ENCODE data around the gene ANP32D.
"Not testable (repeated sequence)": the region's sequence is repeated elsewhere in the genome, so short reads cannot be mapped to it uniquely, and the experiment has no call there.

ANP32D gene

DNA sequence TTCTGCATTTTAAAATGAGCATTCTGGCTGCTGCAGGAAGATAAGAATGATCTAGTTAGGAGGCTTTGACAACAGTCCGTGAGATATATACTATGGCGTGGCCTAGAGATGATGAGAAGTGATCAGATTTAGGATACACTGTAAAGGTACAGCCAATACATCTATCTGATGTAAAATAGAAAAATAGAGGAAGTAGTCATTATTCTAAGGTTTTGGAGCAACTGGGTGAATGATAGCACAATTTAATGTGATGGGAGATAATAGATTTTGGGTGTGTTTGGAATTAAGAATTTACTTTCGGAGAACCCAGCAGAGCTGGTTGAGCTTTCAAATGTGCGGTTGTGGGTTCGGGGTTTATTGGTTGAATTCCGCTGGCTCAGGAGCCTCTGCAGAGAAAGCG, at the start of gene ANP32D:
Gene ANP32D, plus strand, starts transcription at position 301 of the 400 bp plus-strand sequence. CDS start 106 bp downstream, outside the sequence.
- no peak for DNase-seq (ENCODE audit: low spot score)

DNA sequence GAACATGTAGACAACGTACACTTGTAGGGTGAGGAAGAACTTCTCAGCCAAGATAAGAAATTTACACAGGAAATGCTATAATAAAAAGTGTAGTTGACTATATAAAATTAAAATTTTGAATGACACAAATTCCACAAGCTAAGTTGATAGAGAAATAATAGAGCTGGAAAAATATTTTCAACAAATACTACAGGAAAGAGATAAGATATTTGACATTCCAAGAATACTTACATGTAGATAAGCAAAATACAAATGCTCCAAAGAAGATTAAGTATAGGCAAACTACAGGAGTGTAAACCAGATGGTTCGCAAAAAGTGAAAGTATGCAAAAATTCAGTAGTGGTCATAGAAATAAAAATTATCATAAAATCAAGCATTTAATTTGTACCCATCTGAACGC, 49.2 kb upstream of the ANP32D start:
- no peak for DNase-seq (ENCODE audit: low spot score)

DNA sequence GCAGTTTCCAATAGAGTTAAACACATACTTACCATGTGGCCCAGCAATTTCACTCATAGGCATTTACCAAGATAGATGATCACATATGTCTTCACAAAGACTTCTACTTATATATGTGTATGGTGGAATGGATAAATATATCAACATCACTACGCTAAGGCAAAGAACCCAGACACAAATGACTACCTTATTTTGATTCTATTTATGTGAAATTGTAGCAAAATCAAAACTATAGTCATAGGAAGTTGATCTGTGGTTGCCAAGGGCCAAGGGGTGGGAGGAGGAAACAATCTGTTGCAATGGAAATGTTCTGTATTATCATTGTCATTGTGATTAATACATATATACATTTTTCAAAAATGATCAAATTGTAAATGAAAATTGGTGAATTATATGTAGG, 47.7 kb upstream of the ANP32D start:
- DNase-seq (ENCODE audit: low spot score) = no peak

DNA sequence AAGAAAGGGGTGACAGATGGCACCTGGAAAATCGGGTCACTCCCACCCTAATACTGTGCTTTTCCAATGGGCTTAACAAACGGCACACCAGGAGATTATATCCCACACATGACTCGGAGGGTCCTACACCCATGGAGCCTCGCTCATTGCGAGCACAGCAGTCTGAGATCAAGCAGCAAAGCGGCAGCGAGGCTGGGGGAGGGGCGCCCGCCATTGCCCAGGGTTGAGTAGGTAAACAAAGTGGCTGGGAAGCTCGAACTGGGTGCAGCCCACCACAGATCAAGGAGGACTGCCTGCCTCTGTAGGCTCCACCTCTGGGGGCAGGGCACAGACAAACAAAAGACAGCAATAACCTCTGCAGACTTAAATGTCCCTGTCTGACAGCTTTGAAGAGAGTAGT, 38.3 kb upstream of the ANP32D start:
- not testable (repeated sequence) for DNase-seq (ENCODE audit: low spot score)

DNA sequence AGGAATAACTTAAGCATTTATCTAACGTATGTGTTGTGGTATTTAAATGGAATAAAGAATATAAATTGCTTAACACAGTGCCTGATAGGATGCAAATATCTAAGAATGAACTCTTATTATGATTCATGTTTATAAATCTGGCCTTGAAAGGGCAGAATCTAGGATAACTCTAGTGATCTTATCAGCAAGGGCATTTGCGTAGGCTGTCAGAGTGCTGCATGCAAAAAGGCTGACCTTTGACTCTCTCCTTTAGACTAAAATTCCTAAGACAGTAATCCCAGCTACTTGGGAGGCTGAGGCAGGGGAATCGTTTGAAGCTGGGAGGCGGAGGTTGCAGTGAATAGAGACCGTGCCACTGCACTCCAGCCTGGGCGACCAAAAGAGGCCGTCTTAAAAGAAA, 31.3 kb upstream of the ANP32D start:
- no peak for DNase-seq (ENCODE audit: low spot score)

DNA sequence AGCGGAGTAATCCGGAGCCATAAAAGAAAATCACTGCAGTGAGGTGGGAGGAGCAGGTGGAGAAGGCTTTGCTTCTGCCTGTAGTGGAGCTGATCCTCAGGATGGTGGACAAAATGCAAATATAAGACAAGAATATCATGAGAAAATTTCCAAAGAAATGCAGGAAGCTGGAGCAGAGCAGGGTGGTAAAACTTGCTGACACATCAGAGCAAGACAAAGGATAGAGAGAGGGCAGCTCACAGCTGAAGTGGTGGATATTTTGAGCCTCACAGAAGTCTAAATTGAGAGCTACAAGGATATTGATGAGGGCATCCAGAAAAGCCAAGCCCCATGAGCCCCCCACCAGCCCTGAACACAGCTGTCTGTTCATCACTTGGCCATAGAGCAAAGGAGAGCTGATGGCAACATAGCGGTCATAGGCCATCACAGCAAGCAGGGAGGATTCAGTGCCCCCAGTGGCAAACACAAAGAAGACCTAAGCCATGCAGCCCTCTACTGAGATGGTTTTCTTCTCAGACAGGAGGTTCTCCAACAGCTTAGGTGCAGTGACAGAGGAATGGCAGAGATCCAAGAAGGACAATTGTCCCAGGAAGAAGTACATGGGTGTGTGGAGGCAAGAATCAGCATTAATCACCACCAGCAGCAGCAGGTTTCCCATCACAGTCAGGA, 30.0 kb upstream of the ANP32D start:
- DNase-seq (ENCODE audit: low spot score) = no peak

DNA sequence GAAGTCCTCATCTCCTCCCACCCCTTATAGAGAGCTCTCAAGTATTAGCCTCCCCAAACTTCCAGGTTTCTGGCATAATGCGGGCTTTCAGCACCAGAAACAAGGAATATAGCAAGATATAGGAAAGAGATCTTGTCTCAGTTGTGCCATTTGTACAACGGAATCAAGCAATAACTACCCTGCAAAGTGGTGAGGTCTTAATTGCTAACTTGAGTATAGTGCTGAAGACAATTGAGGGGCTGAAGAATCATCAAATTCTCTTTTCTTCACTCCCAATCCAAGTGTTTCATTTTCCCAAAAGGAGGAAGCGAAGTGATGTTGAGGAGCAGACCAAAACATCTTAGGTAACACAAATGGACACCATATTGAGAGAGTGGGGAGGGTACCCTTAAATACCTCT, 26.8 kb upstream of the ANP32D start:
- no peak for DNase-seq (ENCODE audit: low spot score)

DNA sequence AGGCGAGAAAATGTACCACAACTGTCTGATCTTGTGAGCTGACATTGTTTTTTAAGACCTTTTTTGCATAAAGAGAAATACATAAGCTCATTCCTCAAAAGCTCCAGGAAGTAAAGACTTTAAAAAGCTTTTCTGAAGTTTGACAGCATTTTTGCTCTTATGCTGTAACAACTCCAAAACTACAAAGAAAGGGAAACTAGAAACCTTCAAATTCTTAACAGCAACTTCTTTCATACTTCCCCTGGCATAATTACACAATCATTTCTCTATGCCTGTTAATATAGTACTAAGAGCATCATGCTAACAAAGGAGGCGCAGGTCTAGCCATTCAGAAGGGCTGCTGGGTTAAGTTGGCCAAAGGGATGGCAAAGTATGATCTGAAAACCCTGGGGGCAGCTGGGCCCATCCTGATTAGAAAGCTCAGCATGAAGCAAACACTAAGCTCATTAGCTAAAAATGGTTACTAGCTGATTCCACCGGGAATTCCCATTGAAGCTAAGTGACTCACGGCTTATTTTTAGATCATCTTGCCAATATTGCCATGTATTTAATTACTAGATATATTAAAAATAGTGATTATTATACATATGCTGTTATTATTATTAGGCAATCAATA, 26.1 kb upstream of the ANP32D start:
- no peak for DNase-seq (ENCODE audit: low spot score)

DNA sequence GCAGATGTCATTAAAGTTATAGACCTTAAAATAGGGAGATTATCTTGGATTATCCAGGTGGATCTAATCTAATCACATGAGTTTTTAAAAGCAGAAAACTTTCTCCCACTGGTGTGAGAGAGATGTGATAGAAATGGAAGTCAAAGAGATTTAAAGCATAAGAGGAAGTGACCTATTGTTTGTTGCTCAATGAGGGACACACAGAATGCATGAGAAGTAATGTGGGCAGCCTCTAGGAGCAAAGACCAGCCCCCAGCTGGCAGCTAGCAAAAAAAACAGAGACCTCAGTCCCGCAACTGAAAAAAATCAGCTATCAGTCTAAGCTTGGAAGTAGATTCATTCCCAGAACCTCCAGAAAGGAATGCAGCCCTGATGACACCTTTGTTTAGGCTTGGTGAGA, 24.6 kb upstream of the ANP32D start:
- DNase-seq (ENCODE audit: low spot score) = no peak

DNA sequence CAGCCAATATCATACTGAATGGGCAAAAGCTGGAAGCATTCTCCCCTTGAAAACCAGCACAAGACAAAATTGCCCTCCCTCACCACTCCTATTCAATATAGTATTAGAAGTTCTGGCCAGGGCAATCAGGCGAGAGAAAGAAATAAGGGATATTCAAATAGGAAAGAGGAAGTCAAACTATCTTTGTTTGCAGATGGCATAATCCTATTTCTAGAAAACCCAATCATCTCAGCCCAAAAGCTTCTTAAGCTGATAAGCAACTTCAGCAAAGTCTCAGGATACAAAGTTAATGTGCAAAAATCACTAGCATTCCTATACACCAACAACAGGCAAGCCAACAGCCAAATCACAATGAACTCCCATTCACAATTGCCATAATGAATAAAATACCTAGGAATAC, 21.0 kb upstream of the ANP32D start:
- DNase-seq (ENCODE audit: low spot score) = no peak

DNA sequence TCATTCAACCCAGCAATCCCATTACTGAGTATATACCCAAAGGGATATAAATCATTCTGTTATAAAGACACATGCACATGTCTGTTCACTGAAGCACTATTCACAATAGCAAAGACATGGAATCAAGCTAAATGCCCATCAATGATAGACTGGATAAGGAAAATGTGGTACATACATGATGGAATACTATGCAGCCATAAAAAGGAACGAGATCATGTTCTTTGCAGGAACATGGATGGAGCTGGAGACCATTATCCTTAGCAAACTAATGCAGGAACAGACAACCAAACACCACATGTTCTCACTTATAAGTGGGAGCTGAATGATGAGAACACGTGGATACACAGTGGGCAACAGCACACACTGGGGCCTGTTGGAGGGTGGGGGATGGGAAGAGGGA, 19.4 kb upstream of the ANP32D start:
- not testable (repeated sequence) for DNase-seq (ENCODE audit: low spot score)

DNA sequence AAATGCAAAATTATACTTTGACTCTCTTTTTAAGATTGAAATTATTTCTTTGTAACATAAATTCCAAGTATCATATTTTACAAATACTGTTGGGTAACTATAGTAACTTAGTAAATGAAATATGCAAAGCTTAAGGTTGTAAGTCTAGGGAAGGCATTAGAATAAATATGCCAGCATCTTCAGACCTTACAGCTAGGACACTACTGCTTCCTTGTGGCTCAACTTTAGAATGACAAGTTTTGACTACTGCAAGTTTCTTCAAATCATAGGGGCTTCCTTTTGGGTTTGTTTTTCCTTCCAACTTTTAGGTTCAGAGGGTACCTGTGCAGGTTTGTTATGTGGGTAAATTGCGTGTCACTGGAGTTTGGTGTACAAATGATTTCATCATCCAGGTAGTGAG, 17.7 kb upstream of the ANP32D start:
- DNase-seq (ENCODE audit: low spot score) = peak; percentile 27

DNA sequence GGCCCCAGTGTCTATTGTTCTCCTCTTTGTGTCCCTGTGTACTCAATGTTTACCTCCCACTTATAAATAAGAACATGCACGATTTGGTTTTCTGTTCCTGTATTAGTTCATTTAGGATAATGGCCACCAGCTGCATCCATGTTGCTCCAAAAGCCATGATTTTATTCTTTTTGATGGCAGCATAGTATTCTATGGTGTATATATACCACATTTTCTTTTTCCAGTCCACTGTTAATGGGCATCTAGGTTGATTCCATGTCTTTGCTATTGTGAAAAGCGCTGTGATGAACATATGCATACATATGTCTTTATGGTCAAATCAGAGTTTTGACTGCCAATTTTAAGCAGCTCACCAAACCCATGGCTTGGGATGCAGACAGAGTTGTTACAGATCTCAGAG, 17.2 kb upstream of the ANP32D start:
- DNase-seq (ENCODE audit: low spot score) = no peak

DNA sequence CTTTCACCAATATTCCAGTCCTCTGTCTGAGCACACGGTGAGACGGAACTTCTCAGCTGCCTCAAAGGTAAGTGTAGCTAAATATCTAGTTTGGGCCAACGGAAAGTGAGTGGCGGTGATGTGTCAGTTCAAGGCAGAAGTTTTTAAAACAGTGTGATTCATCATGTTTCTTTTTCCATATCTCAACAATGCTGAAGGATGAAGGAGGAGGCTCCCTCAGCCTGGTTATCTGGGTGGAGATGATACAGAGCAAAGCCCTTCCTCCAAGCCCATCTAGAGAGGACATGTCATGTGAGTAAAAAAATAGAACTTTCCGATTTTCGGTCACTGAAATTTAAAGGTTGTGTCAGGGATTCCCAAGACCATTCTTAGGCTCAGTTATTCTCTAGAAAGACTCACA, 13.1 kb upstream of the ANP32D start:
- DNase-seq (ENCODE audit: low spot score) = no peak

DNA sequence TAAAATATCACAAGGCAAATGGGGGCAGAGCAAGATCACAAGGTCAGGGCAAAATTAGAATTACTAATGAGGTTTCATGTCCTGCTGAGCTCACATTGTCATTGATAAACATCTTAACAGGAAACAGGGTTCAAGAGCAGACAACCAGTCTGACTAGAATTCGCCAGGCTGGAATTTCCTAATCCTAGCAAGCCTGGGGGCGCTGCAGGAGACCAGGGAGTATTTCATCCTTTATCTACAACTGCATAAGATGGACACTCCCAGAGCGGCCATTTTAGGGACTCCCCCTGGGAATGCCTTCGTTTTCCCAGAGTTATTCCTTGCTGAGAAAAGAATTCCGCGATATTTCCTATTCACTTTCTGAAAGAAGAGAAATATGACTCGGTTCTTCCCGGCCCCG, 3.3 kb upstream of the ANP32D start:
- not testable (repeated sequence) for DNase-seq (ENCODE audit: low spot score)

DNA sequence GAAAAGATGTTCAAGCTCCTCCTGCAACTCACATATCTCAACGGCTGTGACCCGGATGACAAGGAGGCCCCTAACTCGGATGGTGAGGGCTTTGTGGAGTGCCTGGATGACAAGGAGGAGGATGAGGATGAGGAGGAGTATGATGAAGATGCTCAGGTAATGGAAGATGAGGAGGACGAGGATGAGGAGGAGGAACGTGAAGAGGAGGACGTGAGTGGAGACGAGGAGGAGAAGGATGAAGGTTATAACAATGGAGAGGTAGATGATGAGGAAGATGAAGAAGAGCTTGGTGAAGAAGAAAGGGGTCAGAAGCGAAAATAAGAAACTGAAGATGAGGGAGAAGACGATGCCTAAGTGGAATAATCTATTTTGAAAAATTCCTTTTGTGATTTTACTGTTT, 702 bp downstream of the ANP32D start:
- no peak for DNase-seq (ENCODE audit: low spot score)

DNA sequence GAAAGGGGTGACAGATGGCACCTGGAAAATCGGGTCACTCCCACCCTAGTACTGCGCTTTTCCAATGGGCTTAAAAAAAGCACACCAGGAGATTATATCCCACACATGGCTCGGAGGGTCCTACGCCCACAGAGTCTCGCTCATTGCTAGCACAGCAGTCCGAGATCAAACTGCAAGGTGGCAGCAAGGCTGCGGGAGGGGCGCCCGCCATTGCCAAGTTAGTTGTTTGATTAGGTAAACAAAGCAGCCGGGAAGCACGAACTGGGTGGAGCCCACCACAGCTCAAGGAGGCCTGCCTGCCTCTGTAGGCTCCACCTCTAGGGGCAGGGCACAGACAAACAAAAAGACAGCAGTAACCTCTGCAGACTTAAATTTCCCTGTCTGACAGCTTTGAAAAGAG, 2.1 kb downstream of the ANP32D start:
- not testable (repeated sequence) for DNase-seq (ENCODE audit: low spot score)

DNA sequence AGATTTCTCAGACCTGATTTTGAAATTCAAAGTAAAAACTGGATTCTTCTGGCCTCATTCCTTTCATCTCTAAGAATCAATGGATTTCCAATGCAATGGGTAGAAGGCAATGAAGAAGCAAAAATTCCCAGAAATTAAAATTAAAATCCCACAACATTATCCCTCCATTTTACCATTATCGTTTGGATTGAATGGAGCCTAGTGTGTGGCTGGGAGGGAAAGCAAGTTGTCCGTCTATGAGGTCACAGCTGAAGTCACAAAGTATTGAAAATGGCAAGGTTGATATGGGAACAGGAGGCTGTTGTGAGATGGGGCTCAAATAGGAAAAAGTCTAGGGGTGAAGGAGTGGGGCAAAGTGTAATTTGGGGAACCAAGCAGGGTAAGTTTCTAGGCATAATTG, 9.8 kb downstream of the ANP32D start, which contains the start of gene C12orf54:
Gene C12orf54, plus strand, starts transcription at position 301 of the 400 bp plus-strand sequence. CDS start 799 bp downstream, outside the sequence.
- no peak for DNase-seq (ENCODE audit: low spot score)

DNA sequence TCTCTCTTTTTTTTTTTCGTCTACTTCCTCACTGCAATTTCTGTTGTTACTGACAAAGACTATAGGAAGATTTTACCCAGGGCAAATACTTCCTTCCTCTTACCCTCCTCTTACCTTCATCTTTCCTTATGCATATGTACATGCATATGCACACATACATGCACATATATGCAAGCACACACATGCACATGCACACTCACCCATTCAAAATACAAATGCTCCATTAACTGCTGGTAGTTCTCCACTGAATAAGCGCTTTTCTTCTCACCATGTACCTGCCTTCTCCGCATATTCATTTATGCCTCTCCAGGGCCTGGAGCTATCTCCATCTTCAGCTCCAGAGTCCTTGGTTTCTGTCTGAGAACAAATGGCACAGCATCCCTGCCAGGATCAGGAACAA, 10.6 kb downstream of the ANP32D start:
- no peak for DNase-seq (ENCODE audit: low spot score)

DNA sequence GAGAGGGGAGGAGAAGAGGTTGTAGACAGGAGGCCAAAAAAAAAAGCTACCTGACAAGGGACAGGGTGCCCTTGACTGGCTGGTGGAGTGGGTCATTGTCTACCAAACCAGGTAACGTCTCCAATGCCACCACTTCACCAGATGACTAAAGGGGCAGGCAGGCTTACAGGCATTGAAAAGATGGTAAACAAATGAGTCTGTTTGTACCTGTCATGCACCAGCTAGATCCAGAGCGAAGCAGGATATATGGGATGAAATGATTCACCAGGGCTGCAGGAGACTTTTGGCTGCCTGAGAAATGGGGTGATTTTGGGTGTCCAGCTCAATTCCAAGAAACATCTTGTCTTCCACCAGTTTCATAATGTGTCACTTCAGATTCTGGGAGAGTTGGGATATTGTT, 13.9 kb downstream of the ANP32D start:
- no peak for DNase-seq (ENCODE audit: low spot score)

DNA sequence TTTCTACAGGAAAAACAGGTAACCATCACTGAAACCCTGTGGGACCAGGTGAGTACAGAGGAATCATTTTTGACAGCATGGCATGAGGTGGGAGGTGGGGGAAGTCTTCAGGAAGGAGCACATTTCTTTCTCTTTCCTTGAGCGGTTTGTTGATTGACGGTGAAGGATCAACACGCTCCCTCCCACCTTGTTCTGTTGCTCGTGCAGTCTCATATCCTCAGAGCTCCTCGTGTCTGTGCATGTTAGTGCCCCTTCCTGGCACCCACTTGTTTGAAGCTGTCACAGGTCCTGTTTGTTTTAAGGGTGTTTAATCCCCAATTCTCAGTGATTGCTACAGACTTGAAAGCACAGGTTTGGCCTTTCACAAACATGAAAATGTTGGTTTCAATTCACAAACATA, 14.3 kb downstream of the ANP32D start:
- no peak for DNase-seq (ENCODE audit: low spot score)

DNA sequence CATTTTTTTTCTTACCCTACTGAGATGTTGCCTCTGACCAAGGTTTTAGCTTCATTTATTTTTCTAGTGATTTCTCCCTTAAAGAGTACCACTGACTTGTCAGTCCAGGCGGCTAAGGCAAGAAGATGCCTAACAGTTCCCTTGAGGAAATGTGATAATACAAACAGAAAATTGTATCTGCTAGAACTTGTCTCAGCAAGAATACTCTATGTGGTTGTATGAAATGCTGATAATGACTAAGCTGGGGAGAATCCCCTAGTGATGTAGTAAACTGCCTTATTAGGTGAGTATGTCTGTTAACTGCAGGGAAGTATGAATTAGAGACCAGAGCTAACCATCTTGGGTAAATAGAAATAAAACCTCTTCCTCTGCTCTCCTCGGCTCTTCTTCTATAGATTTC, 16.7 kb downstream of the ANP32D start:
- no peak for DNase-seq (ENCODE audit: low spot score)

DNA sequence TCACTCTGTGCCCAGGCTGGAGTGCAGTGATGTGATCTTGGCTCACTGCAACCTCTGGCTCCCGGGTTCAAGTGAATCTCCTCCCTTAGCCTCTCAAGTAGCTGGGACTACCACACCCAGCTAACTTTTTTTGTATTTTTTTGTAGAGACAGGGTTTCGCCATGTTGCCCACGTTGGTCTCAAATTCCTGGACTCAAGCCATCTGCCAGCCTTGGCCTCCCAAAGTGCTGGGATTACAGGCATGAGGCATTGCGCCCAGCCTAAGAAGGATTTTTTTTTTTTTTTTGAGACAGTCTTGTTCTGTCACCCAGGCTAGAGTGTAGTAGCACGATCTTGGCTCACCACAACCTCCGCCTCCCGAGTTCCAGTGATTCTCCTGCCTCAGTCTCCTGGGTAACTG, 17.1 kb downstream of the ANP32D start:
- not testable (repeated sequence) for DNase-seq (ENCODE audit: low spot score)

DNA sequence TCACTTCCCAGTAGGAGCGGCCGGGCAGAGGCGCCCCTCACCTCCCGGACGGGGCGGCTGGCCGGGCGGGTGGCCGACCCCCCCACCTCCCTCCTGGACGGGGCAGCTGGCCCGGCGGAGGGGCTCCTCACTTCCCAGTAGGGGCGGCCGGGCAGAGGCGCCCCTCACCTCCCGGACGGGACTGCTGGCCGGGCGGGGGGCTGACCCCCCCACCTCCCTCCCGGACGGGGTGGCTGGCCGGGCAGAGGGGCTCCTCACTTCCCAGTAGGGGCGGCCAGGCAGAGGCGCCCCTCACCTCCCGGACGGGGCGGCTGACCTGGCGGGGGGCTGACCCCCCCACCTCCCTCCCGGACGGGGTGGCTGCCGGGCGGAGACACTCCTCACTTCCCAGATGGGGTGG, 27.9 kb downstream of the ANP32D start:
- not testable (repeated sequence) for DNase-seq (ENCODE audit: low spot score)
